ENCODE measurements around the gene RNF212.

Gene RNF212

GRCh38 chr4:1022051-1022738, 91.2 kb downstream of the RNF212 start:
- in situ Hi-C loops (cut with MboI; ENCODE audit: low pct_unique_long_range_greater_than_20kb, low sequenced_read_pairs, unreplicated experiment): no loop called here
- no peak for TF ChIP-seq CTCF (IDR thresholded peaks at IDR 0.05; ENCODE audit: extremely low read depth, insufficient read depth, missing control alignments)
- DNase-seq (ENCODE audit: low spot score): no peak
